ENCODE measurements around the gene TPPP3.

TPPP3 gene

GRCh38 chr16:67345401-67345800 is 47.9 kb downstream of the TPPP3 start:
- DNase-seq (ENCODE audit: low read depth in 2 of 2): no peak

GRCh38 chr16:67342616-67343015 is 50.7 kb downstream of the TPPP3 start:
- DNase-seq (ENCODE audit: low read depth in 2 of 2): no peak

GRCh38 chr16:67341250-67341649 is 52.0 kb downstream of the TPPP3 start:
- DNase-seq (ENCODE audit: low read depth in 2 of 2): no peak
